ENCODE data around the gene GRB7. TPM values are rescaled to one million over a fixed set of nuclear protein-coding genes. Genes with fewer than 3 reads are reported as not detected.

The GRB7 gene
- total and polyA plus RNA-seq, 2 donors (not counting 3 experiments of a cell fraction or from before 2014, with no cell fraction given), result 0.04 TPM; not detected in 1

DNA sequence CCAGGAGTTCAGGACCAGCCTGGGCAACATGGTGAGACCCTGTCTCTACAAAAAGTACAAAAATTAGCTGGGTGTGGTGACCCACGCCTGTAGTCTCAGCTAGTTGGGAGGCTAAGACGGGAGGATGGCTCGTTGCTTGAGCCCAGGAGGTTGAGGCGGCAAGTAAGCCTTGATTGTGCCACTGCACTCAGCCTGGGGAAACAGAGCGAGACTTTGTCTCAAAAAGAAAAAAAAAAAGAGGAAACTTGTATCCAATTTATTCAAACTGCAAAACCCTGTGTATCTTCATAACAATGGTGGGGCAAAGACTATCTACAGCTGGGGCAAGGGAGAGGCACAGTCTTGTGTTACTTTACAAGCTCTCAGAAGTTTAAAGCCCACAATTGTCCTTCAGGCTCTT is 21.5 kb downstream of the GRB7 start:
- Histone ChIP-seq H3K27me3 (ENCODE audit: control insufficient read depth in 2 of 2, insufficient read depth in 2 of 2, low read length in 2 of 2) (peaks cover 17 to 26% of the 10 kb centered on the region in 2 experiments), H3K4me2 (ENCODE audit: insufficient read depth, low read length) (no peak overlapping the region), H3K36me3 (ENCODE audit: control insufficient read depth in 2 of 2, extremely low read depth in 1 of 2, insufficient read depth in 2 of 2, low read length in 2 of 2) (no peaks in the 10 kb centered on the region), H3K4me1 (ENCODE audit: control insufficient read depth, extremely low read depth, insufficient read depth, low read length) (no peaks in the 10 kb centered on the region), H4K20me1 (replicated peaks; ENCODE audit: control insufficient read depth, extremely low read depth, insufficient read depth, low read length) (no peaks in the 10 kb centered on the region), H2AFZ (ENCODE audit: low read depth, low read length) (no peak overlapping the region), H3K9ac (replicated peaks; ENCODE audit: extremely low read depth, insufficient read depth, low read length) (no peak overlapping the region), H3K4me3 (replicated peaks in 1 of 3; ENCODE audit: insufficient read depth in 1 of 3, low read depth in 1 of 3, low read length in 3 of 3) (no peak overlapping the region), H3K27ac (ENCODE audit: insufficient read depth, low read depth, low read length) (no peak overlapping the region), H3K9me1 (replicated peaks; ENCODE audit: control insufficient read depth, extremely low read depth, insufficient read depth, low read length) (no peaks in the 10 kb centered on the region), H3K79me2 (ENCODE audit: control insufficient read depth, insufficient read depth, low read length) (no peaks in the 10 kb centered on the region), H3K9me3 (replicated peaks; ENCODE audit: control insufficient read depth, insufficient read depth, low read length) (no peaks in the 10 kb centered on the region)
- ChIA-PET CTCF (interaction anchor here (1.1 to 1.5 kb wide), 3 partner anchors 18 to 138 kb away, joined by 4 to 5 read pairs (median 5); no protein-coding TSS in a partner anchor), POLR2A (no interaction called here)
- FAIRE-seq (no peak), DNase-seq (ENCODE audit: low read depth, low spot score) (no peak)
- no TSS peak for BruUV-seq (replicated peaks)
- dilution Hi-C loops (cut with MboI; ENCODE audit: extremely low pct_ligation_motif_present, low sequenced_read_pairs) (no loop called here), intact Hi-C loops (cut with micrococcal nuclease) (no loop called here)
- TF ChIP-seq EZH2 (IDR thresholded peaks at IDR 0.05; ENCODE audit: borderline replicate concordance, low read depth, low read length, severe bottlenecking) (no peak), FOS (IDR thresholded peaks at IDR 0.05; ENCODE audit: borderline replicate concordance, insufficient read depth, low read length) (no peak)

DNA sequence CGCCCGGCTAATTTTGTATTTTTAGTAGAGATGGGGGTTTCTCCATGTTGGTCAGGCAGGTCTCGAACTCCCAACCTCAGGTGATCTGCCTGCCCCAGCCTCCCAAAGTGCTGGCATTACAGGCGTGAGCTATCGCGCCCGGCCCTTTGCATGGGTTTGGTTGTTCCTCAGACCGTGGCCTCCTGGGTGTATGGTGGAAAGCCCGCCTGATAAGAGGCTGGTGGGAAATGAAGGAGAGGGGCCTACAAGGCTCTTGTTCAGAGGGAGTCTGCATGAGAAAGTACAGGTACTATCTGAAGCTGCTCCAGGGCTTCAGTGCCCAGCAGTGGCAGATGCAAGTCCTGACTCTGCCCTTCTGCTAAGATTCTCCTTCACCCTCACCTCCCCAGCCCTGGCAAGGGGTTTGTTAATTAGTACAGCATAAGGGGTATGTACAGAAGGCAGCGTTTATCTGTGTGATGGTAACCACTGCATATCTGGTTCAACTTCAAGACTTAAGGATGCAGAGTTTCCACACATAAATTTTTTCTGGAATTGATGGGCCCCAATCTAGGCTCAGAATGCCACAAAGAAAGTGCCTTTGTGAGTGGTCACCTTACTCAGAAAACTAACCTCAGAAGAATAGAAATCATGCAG is 24.2 kb downstream of the GRB7 start:
- Histone ChIP-seq H3K4me2 (ENCODE audit: insufficient read depth, low read length) (no peak overlapping the region), H3K9ac (replicated peaks; ENCODE audit: extremely low read depth, insufficient read depth, low read length) (no peak overlapping the region), H2AFZ (ENCODE audit: low read depth, low read length) (no peak overlapping the region), H3K79me2 (ENCODE audit: control insufficient read depth, insufficient read depth, low read length) (no peaks in the 10 kb centered on the region), H4K20me1 (replicated peaks; ENCODE audit: control insufficient read depth, extremely low read depth, insufficient read depth, low read length) (no peaks in the 10 kb centered on the region), H3K4me1 (ENCODE audit: control insufficient read depth, extremely low read depth, insufficient read depth, low read length) (no peaks in the 10 kb centered on the region), H3K27me3 (ENCODE audit: control insufficient read depth in 2 of 2, insufficient read depth in 2 of 2, low read length in 2 of 2) (peaks cover 28 to 30% of the 10 kb centered on the region in 2 experiments), H3K4me3 (replicated peaks in 1 of 3; ENCODE audit: insufficient read depth in 1 of 3, low read depth in 1 of 3, low read length in 3 of 3) (no peak overlapping the region), H3K27ac (ENCODE audit: insufficient read depth, low read depth, low read length) (no peak overlapping the region), H3K9me3 (replicated peaks; ENCODE audit: control insufficient read depth, insufficient read depth, low read length) (no peaks in the 10 kb centered on the region), H3K9me1 (replicated peaks; ENCODE audit: control insufficient read depth, extremely low read depth, insufficient read depth, low read length) (no peaks in the 10 kb centered on the region), H3K36me3 (ENCODE audit: control insufficient read depth in 2 of 2, extremely low read depth in 1 of 2, insufficient read depth in 2 of 2, low read length in 2 of 2) (no peaks in the 10 kb centered on the region)
- intact Hi-C loops (cut with micrococcal nuclease), result no loop called here
- DNase-seq (ENCODE audit: low read depth, low spot score), result no peak
- dilution Hi-C loops (cut with MboI; ENCODE audit: extremely low pct_ligation_motif_present, low sequenced_read_pairs), result no loop called here
- FAIRE-seq, result no peak
- no TSS peak for BruUV-seq (replicated peaks)
- CTCF ChIA-PET, result interaction anchor here (1.1 kb wide), 1 partner anchor 32 kb away, joined by 4 read pairs; the partner anchor contains the start of gene MIEN1
- TF ChIP-seq FOS (IDR thresholded peaks at IDR 0.05; ENCODE audit: borderline replicate concordance, insufficient read depth, low read length) (no peak), POLR2A (IDR thresholded peaks at IDR 0.05; ENCODE audit: low read depth, low read length) (no peak), GATA2 (IDR thresholded peaks at IDR 0.05; ENCODE audit: insufficient read depth, insufficient read length, low read depth, low read length) (no peak), MYC (IDR thresholded peaks at IDR 0.05; ENCODE audit: low read depth, low read length) (no peak), JUN (IDR thresholded peaks at IDR 0.05; ENCODE audit: borderline replicate concordance, insufficient read depth, insufficient read length, low read depth) (no peak), EZH2 (IDR thresholded peaks at IDR 0.05; ENCODE audit: borderline replicate concordance, low read depth, low read length, severe bottlenecking) (no peak), POLR2AphosphoS5 (IDR thresholded peaks at IDR 0.05; ENCODE audit: insufficient read depth, low read depth, low read length) (no peak)
- TF ChIP-seq, protein P1, sequence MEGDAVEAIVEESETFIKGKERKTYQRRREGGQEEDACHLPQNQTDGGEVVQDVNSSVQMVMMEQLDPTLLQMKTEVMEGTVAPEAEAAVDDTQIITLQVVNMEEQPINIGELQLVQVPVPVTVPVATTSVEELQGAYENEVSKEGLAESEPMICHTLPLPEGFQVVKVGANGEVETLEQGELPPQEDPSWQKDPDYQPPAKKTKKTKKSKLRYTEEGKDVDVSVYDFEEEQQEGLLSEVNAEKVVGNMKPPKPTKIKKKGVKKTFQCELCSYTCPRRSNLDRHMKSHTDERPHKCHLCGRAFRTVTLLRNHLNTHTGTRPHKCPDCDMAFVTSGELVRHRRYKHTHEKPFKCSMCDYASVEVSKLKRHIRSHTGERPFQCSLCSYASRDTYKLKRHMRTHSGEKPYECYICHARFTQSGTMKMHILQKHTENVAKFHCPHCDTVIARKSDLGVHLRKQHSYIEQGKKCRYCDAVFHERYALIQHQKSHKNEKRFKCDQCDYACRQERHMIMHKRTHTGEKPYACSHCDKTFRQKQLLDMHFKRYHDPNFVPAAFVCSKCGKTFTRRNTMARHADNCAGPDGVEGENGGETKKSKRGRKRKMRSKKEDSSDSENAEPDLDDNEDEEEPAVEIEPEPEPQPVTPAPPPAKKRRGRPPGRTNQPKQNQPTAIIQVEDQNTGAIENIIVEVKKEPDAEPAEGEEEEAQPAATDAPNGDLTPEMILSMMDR (IDR thresholded peaks at IDR 0.05; ENCODE audit: extremely low read depth in 1 of 2, insufficient read depth in 1 of 2, low read depth in 1 of 2, low read length in 2 of 2), result no peak
- TF ChIP-seq, protein P2, sequence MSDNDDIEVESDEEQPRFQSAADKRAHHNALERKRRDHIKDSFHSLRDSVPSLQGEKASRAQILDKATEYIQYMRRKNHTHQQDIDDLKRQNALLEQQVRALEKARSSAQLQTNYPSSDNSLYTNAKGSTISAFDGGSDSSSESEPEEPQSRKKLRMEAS (IDR thresholded peaks at IDR 0.05; ENCODE audit: insufficient read depth, insufficient read length), result no peak
- POLR2A ChIA-PET, result no interaction called here

All from endothelial cell of umbilical vein (primary cell).